HCEC 1CT (cell line): ENCODE data around the gene SLC15A2.
A peak's percentile ranks its signal among the peaks of the same experiment; 100 is the strongest.
"Not testable (repeated sequence)": the region's sequence is repeated elsewhere in the genome, so short reads cannot be mapped to it uniquely, and the experiment has no call there.

ENCODE experiments used
- DNase-seq: peaks from one replicate; pipeline ENCODE4 v3.0.0-alpha.2; 2017

SLC15A2 gene

GRCh38 chr3:121894301-121894990 is at the start of gene SLC15A2:
Gene SLC15A2 (plus strand): TSS chr3:121894401. CDS start chr3:121894477, 76 bp downstream.
- DNase-seq = no peak

GRCh38 chr3:121844892-121845291 is 49.3 kb upstream of the SLC15A2 start:
- no peak for DNase-seq

- DNase-seq = no peak
These were observed 41.9 kb upstream of the SLC15A2 start for GRCh38 chr3:121852256-121852655.

GRCh38 chr3:121855555-121855954 is 38.6 kb upstream of the SLC15A2 start:
- DNase-seq = no peak

- not testable (repeated sequence) for DNase-seq
These were observed 36.4 kb upstream of the SLC15A2 start for GRCh38 chr3:121857778-121858177.

GRCh38 chr3:121863247-121863646 is 31.0 kb upstream of the SLC15A2 start:
- not testable (repeated sequence) for DNase-seq

GRCh38 chr3:121863801-121864200 is 30.4 kb upstream of the SLC15A2 start:
- no peak for DNase-seq

GRCh38 chr3:121869736-121870135 is 24.5 kb upstream of the SLC15A2 start:
- no peak for DNase-seq

- peak; percentile 5 for DNase-seq
These were observed 23.5 kb upstream of the SLC15A2 start for GRCh38 chr3:121870717-121871116.

GRCh38 chr3:121871430-121871829 is 22.8 kb upstream of the SLC15A2 start:
- no peak for DNase-seq

GRCh38 chr3:121878411-121878810 is 15.8 kb upstream of the SLC15A2 start:
- no peak for DNase-seq

- DNase-seq = peak; percentile 35
These were observed 10.7 kb upstream of the SLC15A2 start for GRCh38 chr3:121883507-121883906.

GRCh38 chr3:121885386-121885785 is 8.8 kb upstream of the SLC15A2 start:
- no peak for DNase-seq

GRCh38 chr3:121895121-121895520 is 920 bp downstream of the SLC15A2 start:
- no peak for DNase-seq

- DNase-seq = no peak
These were observed 1.5 kb downstream of the SLC15A2 start for GRCh38 chr3:121895736-121896135.

GRCh38 chr3:121896823-121897222 is 2.6 kb downstream of the SLC15A2 start:
- DNase-seq = no peak

GRCh38 chr3:121897296-121897695 is 3.1 kb downstream of the SLC15A2 start:
- no peak for DNase-seq

GRCh38 chr3:121913305-121913990 is 19.2 kb downstream of the SLC15A2 start:
- DNase-seq = no peak

GRCh38 chr3:121914081-121914998 is 20.1 kb downstream of the SLC15A2 start:
- no peak for DNase-seq

GRCh38 chr3:121916189-121916588 is 22.0 kb downstream of the SLC15A2 start:
- DNase-seq = no peak

- no peak for DNase-seq
These were observed 24.7 kb downstream of the SLC15A2 start for GRCh38 chr3:121918779-121919483.

- no peak for DNase-seq
These were observed 30.5 kb downstream of the SLC15A2 start for GRCh38 chr3:121924734-121925133.

GRCh38 chr3:121926380-121926779 is 32.2 kb downstream of the SLC15A2 start:
- DNase-seq = no peak
